ENCODE data around the gene ESR1. TPM values are rescaled to one million over a fixed set of nuclear protein-coding genes. Genes with fewer than 3 reads are reported as not detected.

Gene ESR1
- total RNA-seq, 2 experiments from 2014 or later: 0.94 to 1.7 TPM

- H3K9me3 Mint-ChIP-seq: peaks cover 1% of the 10 kb centered on the region
- peak overlapping the region; percentile 79 for H3K27ac Mint-ChIP-seq
- H3K36me3 Mint-ChIP-seq: peaks cover 63% of the 10 kb centered on the region
- POLR2A ChIA-PET: no interaction called here
- no peak for DNase-seq
- peak overlapping the region; percentile 18 for H3K4me3 Mint-ChIP-seq
- peaks cover 9% of the 10 kb centered on the region for H3K4me1 Mint-ChIP-seq
- peak; percentile 60 for ATAC-seq (ENCODE audit: low read depth)
- no peaks in the 10 kb centered on the region for H3K27me3 Mint-ChIP-seq
Measured at GRCh38 chr6:152170702-152171667, 363.5 kb downstream of the ESR1 start.

GRCh38 chr6:152173321-152173720 is 365.8 kb downstream of the ESR1 start:
- ATAC-seq (ENCODE audit: low read depth) (no peak), DNase-seq (no peak)
- Mint-ChIP-seq H3K36me3 (peaks cover 56% of the 10 kb centered on the region), H3K27ac (no peak overlapping the region), H3K9me3 (peaks cover 1% of the 10 kb centered on the region), H3K4me3 (no peak overlapping the region), H3K4me1 (peaks cover 10% of the 10 kb centered on the region), H3K27me3 (no peaks in the 10 kb centered on the region)
- POLR2A ChIA-PET: interaction anchor here (1.9 kb wide), 1 partner anchor 12 kb away, joined by 7 read pairs; no protein-coding TSS in a partner anchor

- Mint-ChIP-seq H3K9me3 (peaks cover 1% of the 10 kb centered on the region), H3K27ac (no peak overlapping the region), H3K27me3 (no peaks in the 10 kb centered on the region), H3K4me3 (no peak overlapping the region), H3K4me1 (peaks cover 10% of the 10 kb centered on the region), H3K36me3 (peaks cover 55% of the 10 kb centered on the region)
- ATAC-seq (ENCODE audit: low read depth): no peak
- POLR2A ChIA-PET: interaction anchor here (1.9 kb wide), 1 partner anchor 11 kb away, joined by 7 read pairs; no protein-coding TSS in a partner anchor
- no peak for DNase-seq
Measured at GRCh38 chr6:152173957-152174356, 366.5 kb downstream of the ESR1 start.

- Mint-ChIP-seq H3K4me3 (no peak overlapping the region), H3K4me1 (peaks cover 12% of the 10 kb centered on the region), H3K27me3 (no peaks in the 10 kb centered on the region), H3K36me3 (peaks cover 52% of the 10 kb centered on the region), H3K27ac (no peak overlapping the region), H3K9me3 (peaks cover 1% of the 10 kb centered on the region)
- POLR2A ChIA-PET: interaction anchor here (1.1 kb wide), 1 partner anchor 10 kb away, joined by 4 read pairs; no protein-coding TSS in a partner anchor
- ATAC-seq (ENCODE audit: low read depth) (no peak), DNase-seq (no peak)
Measured at GRCh38 chr6:152176268-152176667, 368.8 kb downstream of the ESR1 start.
